NCI-H774 (cell line): Measurements from ENCODE around the gene PCYT2.
A peak's percentile ranks its signal among the peaks of the same experiment; 100 is the strongest.

Source experiments
- DNase-seq: peaks from one replicate; lab custom pipeline; 2025; lab: John Stamatoyannopoulos, UW

Gene PCYT2

DNA sequence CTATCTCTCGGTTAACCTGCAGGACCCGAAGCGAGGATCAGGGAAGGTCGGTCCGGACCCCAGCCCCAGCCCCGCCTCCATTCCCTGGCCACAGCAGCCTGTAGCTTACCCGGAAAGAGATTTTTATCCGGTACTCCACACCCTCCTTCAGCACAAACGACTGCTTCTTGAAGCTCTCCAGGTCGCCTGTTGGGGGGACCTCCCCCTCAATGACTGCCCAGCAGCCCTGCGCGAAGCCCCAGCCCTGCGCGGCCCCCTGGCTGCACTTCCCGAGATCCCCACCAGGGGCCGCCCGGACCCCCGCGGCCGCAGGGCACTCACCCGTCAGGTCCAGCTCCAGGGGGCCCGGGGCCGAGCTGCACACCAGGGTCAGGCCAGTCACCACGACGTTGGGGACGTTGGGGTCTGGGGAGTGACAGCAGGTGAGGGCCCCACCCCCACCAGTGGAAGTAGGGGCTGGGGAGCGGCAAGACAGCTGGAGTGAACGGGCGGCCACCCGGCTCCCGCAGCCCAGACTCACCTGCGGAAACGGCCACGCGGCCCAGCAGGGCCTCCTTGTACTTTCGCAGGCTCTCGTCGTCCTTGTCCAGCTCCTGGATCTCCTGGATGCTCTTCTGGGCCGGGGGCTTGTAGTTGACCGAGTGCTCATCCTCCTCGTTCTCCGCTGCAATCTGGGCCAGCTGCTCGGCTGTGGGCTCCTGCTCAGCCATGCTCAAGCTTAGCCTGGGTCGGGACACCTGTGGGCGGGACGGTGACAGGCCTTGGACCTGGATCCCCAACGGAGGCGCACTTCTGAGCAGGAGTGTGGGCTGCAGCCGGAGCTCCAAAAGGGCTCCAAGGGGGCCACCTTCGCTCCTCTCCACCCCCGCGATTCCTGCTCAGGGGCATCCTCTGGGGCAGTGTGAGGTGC, 41.7 kb downstream of the PCYT2 start:
- DNase-seq: no peak

DNA sequence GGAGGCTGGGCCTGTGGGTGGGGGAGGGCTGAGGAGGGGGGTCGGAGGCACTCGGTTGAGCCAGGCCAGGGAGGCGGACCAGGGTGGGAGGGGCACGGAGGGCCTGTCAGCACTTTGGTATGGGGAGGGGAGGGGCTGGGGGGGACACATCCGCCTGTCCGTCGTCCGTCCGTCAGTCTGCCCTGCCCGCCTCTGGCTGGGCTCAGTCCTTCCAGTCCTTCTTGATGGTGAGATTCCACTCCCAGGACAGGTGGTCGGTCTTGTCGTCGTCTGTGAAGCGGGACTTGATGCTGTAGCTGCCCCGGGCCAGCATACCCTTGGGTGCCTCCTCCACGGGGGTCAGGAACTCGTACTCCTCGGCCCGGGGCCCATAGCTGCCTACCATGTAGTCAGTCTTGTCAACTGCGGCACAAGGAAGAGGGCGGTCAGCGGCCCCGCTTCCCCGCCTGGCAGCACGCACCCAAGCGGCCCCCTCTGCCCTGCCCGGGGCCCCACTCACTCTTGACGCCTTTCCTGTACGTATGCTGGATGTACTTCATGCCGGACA, 42.5 kb downstream of the PCYT2 start:
- DNase-seq: no peak

DNA sequence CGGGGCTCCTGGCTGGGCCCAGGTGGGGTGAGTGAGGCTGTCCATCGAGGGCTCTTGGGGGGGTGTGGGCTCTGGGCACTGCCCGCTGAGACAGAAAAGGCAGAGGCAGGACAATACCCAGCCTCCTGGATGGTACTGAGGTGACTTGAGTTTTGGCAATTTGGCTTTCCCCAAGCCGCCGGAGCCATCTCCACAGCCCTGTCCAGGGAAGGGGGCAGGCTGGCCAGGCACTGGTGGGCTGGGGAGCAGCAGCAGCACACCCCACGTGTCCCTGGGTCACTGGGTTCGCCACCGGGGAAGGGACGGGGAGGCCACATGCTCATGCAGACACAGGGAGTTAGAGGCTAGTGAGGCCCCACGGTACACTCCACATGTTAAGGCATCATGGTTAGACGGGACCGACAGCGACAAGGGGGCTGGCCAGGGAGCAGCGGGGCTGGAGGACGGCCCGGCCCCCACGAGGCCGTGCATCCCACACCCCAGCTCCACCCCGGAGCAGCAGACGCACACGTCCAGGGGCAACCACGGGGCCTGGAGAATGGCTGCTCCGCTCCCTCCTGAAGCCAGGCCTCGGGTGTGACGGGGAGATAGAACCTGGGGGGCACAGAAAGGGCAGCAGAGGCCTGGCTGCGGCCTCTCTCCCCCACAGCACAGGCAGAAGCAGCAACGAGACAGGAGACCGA, 43.1 kb downstream of the PCYT2 start:
- DNase-seq: no peak

DNA sequence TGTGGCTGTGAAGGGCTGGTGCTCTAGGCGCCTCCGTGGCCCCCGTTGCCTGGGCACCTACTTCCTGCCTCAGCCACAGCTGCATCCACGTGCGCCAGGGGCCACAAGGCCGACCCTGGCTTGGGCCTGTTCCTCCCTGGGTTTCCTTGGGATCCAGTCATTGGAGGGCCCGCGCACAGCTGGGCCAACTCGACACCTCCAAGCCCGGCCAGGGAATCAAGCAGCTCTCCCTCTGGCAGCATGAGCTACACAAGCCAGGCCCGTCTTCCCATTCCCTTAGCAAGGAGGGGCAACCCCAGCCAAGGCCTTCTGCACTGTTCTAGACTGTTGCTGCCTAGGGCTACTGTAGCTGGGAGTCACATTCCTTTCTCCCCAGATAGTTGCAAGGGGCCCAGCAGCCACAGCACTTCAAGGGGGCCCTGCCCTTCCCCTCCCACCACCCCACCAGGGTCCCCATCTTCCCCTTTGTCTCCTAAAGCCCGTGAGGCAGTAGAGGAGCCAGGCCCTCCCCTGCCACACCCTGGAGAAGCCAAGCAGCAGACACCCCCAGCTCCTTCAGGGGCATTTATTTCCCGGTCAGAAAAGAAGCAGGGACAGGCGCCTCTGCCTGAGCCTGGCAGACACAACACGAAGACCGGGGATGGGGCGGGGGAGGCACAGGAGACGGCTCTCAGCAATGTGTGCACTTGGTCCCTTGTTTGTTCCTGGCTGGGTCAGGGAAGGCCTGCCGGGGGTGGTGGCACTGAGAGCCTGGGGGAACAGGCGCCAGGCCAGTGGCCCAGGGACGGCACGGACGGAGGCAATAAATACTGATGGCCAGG, 43.8 kb downstream of the PCYT2 start:
- no peak for DNase-seq

DNA sequence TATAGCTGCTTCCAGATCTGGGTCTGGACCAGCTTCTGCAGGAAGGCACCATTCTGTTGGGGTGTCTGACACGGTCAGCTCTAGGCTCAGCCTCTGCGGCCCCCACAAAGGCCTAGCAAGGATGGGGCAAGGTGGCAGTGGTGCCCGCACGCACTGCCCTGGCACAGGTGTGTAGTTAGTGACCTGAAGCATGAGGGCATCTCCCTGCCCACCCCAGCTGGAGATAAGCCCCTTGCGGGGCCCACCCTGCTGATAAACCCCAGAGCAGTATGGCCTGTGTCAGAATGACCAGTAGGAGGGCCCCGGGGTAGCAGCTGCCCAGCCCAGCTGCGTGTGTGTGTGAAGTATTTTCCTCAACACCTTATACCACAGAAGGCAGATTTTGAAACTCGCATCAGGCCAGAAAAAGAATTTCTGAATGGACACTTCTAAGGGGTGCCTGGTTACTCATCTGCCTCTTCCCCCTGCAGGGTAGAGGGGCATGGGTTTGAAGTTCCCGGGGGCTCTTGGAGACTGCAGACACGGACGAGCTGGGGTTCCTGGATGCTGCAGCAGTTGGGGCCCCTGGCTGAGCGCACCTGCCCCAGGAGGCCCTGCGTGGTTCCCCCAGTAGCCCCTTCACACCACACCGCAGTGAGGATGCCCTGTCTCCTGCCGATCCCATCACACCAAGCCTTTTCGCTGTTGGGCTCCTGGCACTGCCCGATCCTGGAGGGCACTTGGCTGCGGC, 44.6 kb downstream of the PCYT2 start:
- DNase-seq: no peak

DNA sequence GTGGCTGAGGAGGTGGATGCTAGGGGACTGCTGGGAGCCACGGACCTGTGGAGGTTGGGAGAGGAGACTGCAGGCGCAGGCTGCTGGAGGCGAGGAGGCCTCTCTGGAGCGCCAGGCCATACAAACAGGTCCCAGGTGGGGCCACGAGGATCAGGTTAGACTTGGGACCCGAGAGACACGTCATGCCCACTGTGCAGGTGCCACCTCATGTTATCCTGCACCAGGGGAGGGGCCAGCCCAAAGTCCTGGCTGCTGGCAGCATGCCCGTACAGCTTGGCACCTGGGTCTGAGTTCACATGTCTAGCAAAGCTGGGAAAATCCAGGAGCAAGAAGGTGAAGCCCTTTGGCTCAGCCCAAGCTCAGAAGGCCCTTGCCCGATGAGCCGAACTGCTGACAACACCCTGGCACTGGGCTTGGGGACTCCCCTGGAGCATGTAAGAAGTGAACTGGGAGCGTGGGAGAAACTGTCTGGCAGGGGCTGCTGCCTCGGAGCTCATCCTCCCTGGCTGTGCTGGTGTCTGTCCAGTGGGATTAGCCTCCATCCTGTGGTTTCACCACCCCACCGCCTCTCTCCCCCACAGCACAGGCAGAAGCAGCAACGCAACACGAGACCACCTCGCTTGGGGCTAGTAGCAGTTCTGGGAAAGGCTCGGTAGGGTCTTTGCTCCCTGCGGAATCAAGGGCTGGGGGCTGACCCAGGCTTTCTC, 45.3 kb downstream of the PCYT2 start:
- DNase-seq: no peak

DNA sequence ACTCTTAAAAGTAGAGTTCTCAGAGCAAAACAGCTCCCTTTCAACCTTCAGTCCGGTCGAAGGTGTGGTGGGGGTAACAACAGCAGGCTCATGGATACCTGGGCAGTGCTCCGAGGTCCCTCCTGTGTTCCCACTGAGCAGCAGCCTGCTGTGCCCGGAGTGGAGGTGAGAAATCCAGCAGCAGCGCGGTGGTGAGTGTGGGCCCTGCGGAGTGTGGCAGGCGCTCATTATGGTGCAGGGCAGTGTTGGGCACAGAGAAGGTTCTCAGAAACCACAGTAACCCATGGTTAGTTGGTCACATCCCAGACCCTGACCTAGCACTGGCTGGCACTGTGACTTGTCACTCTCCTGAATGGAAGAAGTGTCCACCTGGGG, 45.9 kb downstream of the PCYT2 start:
- DNase-seq: no peak

DNA sequence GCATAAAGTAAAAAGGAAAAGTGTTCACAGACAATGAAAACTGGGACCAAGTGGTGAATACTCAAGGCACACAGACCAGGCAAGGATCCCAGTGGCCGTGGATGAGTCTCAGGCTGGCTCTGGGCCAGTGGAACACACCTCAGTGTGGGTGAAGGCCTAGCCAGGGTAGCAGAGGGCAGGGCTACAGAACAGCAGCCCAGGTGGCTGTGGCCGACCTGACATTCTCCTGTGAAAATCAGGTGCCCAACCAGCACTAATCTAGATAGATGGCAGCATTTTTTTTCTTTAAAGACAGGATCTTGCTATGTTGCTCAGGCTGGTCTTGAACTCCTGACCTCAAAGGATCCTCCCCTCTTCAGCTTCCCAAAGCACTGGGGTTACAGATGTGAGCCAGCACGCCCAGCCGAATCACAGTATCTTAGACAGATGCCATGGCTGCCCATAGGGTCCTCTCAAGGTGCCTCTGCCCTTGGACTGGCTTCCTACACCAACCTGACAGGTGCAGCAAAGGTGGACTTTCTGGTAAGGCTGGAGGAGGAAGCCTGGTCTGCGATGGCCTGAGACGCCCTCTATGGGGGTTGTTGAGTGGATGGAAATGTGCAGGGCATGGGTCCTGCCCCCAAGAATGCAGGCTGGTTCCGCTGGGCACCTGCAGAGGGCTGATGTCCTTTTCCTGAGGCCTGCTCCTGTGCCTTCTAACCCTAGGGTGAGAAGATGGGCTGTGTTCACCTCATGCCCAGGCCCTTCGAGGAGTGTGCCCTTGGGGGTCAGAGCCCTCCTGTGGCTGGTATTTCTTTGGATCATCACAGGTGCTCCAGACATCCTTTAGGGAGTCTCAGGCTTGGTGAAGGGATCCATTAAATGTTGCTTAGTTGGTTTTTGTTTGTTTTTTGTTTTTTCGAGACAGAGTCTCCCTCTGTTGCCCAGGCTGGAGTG, 47.1 kb downstream of the PCYT2 start:
- DNase-seq: no peak

DNA sequence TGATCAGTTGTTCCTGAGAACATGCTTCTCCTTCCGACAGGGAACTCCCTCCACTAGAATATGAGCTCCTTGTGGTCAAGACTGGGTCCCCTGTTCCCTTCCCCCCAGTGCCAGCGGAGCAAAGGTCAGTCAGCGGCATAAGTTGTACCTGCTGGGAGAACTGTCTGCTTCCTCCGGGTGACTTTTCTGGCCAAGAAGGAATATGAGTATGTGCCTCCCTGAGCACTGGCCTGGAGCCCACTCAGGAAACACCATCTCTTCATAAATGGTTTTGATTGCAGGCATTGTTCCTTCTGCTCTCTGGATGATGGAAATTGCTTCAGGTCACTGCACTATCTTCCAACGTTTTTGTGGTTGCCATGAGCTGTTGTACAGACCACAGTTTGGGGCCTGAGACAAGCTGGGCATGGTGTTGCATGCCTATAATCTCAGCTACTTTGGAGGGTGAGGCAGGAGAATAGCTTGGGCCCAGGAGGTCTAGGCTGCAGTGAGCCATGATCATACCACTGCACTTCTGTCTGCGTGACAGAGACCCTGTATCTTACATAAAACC, 48.0 kb downstream of the PCYT2 start:
- DNase-seq: no peak

DNA sequence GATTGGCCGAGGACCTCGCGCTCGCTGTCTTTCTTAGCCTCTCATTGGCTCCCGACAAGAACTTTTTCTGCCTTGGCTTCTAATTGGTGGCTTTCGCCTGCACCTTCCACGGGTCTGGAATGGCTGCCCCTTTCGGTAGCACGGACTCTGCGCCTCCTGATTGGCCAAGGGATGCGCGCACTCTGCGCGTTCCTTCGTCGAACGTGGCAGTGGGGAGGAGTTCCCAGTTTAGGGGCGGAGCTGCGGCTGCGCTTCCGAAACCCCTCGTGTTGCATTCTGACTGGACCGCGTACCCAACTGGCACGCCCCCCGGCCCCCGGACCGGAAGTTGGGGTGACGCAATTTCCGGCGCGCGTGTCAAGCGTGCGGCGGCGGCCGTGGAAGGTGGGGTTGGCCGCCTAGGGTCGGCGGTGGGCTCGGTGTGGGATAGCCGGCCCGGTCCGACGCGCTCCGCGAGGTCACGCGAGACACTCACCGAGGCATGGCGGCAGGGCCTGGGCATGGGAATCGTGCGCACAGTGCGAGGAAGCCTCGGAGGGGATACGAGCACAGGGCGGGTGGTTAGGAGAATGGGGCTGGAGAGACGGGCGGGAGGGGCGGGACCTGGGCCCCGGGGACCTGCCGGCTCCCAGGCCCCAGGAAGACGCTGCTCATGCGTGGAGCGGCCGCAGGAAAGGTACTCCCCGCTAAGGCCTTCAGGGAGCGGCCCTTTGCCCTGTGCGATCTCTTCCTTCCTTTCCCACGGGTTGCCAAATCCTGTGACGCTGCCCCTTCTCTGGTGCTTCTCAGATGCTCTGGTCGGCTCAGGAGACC, 50.2 kb downstream of the PCYT2 start:
- DNase-seq: peak; percentile 100

DNA sequence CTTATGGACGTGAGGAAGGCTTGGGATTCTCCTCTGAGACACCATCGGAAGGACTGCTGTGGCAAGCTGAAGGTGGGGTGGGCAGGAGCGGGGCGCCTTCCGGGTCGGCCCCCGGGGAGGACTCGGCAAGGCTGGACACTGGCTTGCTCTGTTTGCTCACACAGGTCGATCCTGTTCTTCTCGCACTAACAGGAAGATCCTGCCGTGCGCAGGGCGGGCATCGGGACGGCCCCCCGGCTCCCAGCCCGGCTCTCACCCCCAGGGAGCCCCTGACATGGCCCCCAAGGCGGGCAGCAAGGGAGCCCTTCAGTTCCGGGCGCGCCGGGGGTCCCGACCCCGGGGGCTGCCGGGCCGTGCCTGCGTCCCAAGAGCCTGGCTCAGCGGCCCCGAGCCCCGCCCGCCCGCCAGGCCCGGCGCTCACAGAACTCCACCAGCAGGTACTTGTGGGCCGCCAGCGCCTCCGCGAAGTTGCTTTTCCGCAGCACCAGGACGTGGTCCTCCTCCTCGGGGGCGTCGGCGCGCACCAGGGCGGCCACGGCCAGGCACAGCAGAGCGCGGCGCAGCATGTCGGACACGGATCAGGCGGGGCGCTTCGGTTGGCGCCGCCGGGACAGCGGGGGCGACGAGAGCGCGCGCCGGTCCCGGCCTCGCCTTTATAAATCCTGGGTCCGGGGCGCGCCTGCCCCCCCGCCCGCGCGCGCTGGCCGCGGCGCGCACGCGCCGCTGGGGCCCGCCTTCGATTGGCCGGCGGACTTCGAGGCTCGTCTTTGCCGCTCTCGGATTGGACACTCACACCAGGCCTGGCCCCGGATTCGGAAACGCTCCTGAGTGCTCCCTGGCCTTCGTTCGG, 51.1 kb downstream of the PCYT2 start, which contains the start of gene P4HB:
P4HB (minus strand) TSS at position 630 of the 850 bp plus-strand sequence; CDS start at position 566, 64 bp downstream.
- DNase-seq: no peak

DNA sequence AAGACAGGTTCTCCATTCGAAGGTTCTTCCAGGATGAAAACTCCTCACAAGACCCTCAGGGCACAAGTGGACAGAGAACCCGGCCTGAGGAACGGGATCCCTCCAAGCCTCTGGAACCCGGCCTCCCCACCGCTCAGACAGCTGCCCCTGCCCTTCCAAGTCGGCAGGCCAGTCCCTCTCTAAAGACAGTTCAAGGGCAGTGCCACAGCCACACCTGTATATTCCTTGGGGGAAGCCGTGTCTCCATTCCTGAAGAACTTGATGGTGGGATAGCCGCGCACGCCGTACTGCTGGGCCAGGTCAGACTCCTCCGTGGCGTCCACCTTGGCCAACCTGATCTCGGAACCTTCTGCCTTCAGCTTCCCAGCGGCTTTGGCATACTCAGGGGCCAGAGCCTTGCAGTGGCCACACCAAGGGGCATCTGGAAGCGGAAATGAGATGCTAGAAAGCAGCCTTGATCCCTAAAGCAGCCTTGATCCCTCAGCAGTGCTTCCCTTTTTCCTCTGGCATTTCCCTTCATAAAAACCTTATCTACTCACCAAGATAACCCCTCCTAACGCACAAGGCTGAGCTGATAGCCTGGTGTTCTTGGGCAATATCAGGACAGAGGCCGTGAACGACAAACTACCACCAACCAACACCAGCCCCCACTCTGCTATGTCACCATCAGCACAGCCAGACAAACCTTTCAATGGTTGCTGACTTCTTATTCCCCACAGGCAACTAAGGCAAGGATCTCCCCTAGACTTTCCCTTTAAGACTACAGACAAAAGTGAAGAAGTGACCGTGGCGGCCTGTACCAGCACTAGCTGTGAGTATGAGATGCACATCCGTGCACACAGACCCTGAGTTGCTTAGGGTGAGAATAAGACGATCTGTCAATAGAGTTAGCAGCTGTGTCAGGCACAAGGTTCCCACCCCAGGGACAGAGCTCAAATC, 52.0 kb downstream of the PCYT2 start:
- no peak for DNase-seq

DNA sequence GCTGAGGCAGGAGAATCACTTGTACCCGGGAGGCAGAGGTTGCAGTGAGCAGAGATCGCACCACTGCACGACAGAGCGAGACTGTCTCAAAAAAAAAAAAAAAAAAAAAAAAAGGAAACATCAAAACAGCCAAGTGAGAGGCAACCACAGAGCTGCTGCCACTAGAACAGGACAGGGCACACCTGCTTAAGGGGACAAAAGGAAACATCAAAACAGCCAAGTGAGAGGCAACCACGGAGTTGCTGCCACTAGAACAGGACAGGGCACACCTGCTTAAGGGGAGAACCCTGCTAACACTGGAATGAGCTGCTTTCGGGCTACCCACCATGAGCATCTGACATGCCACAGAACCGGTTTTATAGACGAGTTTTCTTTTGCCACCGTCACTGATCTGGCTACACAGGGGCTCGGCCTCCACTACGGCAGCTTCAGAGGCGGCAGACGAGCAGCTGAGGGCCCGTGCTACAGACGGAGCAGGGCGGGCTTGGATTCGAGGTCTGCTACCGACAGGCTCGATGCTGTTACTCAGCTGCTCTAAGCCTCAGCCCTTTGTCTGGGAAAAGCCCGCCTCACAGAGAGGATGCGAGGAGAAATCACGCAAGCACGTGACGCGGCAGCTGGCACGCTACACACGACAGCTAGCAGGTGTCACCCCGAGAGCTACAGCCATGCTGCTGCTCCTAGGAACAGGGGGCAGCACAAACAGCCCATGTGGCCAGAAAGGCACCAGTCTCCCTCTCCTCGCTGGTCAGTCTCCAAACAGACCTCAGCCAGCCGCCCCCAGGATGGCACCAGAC, 52.8 kb downstream of the PCYT2 start:
- DNase-seq: no peak

DNA sequence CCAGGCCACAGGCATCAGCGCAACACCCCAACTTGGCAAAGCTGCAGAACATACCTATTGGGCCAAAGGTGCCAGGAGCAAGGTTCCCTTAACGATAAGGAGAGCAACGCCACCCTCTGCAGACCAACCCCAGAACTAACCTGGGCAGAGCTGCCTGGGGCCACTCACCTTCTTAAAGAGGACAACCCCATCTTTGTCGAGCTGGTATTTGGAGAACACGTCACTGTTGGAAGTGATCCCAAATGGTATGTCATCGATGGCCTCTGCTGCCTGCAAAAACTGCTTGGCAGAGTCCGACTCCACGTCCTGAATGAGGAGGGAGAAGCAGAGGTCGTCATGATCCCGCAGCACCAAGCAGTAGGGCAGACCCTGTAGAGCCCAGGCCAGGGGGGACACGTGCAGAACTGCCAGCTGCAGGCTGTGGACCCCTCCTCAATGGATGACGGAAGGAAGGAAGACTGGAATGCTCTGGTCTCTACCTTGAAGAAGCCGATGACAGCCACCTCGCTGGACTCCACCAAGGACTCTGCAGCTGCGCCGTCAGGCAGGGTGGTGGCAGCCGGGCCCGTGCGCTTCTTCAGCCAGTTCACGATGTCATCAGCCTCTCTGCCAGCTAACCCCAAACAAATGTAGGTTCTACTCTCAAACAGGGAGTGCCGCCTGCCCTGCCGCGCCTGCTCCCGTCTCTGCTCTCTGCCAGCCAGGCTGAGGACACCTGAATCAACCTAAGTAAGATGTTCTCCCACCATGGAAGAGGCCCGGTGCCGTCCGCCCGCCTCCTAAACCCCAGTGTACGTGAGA, 56.0 kb downstream of the PCYT2 start:
- DNase-seq: no peak

DNA sequence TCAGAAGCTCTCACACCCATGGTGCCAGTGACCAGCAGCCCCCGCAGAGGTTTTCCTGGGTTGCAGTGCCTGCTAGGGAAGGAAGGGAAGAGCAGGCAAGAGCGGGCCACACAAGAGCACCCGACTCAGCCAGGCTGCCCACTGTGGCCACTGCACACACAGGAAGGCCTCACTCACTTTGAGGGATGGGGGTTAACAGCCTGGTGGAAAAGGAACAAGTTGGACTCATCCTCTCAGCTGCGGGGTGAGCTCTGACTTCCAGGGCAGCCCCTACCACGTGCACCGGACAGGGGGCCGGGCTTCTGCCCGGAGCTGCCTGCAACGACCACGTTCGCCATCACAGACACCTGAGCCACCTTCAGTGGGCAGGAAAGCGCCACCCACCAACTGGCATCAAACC, 59.0 kb downstream of the PCYT2 start:
- no peak for DNase-seq
